VCaP (cell line): Measurements from ENCODE around the gene MSRB3.
A peak's percentile ranks its signal among the peaks of the same experiment; 100 is the strongest.

Experiments
- H3K27ac ChIP-seq: fragments of 450-650 bp; 2 replicates; pipeline ENCODE4 v1.5.1; 2017
- TF ChIP-seq, protein P1 (sequence below): fragments of 450-650 bp; conservative IDR thresholded peaks from 2 replicates; pipeline ENCODE4 v1.5.1; 2017; ENCODE audit warnings: mild to moderate bottlenecking, moderate library complexity

MSRB3 gene

DNA sequence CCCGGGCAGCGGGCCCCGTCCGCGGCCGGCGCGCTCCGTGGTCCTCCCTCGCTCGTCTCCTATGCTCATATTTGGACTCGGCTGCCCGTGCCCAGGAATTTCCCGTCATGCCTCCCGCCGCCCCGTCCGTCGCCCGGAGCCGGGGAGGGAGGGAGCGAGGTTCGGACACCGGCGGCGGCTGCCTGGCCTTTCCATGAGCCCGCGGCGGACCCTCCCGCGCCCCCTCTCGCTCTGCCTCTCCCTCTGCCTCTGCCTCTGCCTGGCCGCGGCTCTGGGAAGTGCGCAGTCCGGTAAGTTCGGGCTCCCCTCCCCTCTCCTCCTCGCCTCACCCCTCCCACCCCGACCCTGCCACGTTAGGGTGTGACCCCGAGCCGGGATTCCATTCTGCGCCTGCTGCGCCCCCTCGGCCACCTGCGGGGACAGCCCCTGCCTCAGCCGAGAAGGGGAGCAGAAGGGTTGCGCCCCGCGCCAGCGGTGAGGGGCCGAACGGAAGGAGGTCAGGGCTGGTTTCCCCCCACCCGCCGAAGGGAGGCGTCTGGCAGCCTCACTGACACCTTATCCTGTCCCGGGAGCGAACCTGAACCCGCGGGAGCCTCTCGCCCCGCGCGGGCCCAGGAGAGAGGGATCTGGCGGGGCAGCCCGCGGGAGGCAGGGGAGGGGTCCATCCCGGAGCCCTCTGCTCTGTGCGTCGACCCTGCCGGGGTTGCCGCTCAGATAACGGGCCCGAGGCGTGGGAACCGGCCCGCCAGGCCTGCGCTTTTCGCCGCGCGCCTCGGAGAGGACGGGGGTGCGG is at the start of gene MSRB3:
Gene MSRB3, plus strand, starts transcription at position 108 of the 793 bp plus-strand sequence. CDS start 29,897 bp downstream, outside the sequence.
- TF ChIP-seq, protein P1, sequence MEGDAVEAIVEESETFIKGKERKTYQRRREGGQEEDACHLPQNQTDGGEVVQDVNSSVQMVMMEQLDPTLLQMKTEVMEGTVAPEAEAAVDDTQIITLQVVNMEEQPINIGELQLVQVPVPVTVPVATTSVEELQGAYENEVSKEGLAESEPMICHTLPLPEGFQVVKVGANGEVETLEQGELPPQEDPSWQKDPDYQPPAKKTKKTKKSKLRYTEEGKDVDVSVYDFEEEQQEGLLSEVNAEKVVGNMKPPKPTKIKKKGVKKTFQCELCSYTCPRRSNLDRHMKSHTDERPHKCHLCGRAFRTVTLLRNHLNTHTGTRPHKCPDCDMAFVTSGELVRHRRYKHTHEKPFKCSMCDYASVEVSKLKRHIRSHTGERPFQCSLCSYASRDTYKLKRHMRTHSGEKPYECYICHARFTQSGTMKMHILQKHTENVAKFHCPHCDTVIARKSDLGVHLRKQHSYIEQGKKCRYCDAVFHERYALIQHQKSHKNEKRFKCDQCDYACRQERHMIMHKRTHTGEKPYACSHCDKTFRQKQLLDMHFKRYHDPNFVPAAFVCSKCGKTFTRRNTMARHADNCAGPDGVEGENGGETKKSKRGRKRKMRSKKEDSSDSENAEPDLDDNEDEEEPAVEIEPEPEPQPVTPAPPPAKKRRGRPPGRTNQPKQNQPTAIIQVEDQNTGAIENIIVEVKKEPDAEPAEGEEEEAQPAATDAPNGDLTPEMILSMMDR: peak; percentile 27; the same call in 1 of the 2 replicates
- peak within 1 kb of the TSS; percentile 59; the same call in 1 of the 2 replicates for H3K27ac ChIP-seq

DNA sequence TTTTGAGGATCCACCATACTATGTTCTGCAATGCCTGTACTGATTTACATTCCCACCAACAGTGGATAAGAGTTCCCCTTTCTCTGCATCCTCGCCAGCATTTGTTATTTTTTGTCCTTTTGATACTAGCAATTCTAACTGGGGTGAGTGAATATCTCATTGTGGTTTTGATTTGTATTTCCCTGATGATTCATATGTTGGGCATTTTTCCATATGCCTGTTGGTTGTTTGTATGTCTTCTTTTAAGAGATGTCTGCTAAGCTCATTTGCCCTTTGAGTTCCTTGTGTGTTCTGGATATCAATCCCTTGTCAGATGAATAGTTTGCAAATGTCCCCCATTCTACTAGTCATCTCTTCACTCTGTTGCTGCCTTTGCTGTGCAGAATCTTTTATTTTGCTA is 49.0 kb upstream of the MSRB3 start:
- TF ChIP-seq, protein P1: no peak
- no peak overlapping the region for H3K27ac ChIP-seq

DNA sequence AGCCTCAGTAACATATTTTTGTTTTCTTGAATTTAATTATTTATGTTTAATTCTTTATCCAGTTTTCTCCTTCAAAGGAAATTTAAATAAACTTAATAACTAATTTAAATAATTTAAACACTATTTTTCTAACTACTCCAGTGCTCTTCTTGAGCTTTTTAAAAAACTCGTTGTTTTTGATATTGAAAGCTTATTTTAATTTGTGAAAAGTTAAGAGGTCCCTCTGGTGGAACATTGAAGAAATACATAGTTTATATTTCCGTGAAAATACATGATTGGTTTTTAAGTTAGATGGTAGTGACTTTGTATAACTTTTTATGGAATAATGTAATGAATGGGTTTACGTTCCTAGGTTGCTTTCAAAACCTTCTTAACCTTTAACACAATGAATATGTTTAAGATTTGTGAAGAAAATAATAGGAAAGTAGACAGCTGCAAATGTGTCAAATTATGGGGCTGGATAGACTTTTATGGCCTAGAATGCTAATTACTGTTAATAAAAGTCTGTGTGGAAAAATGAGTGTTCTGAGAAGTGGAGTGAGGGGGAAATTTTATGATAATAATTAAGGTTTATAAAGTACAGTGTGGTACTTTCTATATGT is 45.9 kb upstream of the MSRB3 start:
- H3K27ac ChIP-seq: no peak overlapping the region
- TF ChIP-seq, protein P1: peak; percentile 75

DNA sequence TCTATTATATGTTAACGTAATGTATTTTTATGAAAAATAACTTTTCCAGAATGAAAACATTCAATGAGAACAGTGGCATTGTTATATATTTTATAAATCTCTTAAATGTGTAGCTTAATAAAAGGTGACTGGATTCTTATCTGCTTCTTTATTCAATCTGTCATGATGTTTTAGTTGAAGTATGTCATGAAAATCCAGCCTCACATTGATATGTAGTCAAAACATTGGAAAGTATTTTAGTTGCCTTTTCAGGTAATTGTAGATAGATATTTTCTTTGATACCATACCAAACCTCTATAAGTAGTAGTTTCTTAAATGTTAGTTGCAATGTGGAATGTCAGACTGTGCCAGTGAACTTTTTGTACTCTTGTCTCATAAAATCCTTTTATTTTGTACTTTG is 41.3 kb upstream of the MSRB3 start:
- no peak overlapping the region for H3K27ac ChIP-seq
- TF ChIP-seq, protein P1: no peak

DNA sequence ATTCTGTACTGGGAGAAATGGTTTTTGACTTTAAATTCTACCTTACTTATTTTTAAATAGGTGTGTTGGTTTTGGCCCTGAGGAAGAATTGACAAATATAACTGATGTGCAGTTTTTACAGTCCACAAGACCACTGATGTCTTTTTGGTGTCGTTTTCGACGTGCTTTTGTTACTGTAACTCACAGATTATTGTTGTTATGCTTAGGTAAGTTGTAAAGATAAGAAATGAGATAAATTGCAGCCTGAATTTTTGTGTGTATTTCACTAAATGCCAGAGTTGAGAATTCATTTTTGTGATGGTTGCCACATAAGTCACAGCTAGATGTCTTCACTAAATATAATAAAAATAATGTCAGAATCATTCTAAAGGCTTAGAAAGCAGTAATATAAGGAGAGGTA is 39.9 kb upstream of the MSRB3 start:
- H3K27ac ChIP-seq: no peak overlapping the region
- TF ChIP-seq, protein P1: no peak

DNA sequence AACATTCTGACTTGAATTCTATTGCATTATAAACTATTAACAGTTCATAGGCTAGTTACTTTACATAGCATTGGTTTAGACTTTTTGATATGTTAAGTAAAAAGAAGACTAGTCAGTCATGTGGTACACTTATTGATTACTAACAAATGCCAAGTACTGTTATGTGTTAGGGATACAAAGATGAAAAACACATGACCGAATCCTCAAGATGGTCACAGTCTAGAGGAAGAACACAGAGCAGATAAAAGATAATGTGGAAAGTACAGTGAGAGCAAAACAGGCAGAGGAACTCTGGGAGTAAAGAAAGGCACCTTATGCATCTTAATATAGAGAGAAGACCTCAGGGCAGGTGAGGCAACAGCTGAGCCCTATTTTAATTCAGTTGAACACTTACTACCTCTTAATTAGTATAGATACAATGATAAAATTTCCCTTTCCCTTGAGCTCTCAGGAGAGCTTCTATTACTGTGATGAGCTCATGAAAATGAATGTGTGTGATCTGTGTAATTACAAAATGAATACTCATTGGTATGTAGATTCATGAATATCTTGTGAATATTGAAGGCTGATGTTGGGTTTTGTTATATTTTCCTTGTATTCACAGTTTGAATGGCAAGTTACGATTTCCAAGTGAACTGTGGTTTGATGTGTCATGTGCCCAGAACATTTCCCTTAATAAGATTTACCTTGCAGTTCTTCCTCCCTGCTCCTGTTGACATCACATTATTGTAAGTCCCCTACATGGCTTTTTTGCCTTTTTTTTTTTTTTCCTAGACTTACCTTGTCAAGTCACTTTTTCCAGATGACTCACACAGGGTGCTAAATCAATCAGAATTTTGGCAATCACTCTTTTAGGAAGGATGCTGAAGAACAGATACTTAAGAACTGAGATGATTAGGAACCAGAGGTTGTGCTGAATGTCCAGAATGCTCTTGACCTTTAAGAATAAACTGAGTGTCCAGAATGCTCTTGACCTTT is 29.5 kb upstream of the MSRB3 start:
- H3K27ac ChIP-seq: no peak overlapping the region
- TF ChIP-seq, protein P1: no peak

DNA sequence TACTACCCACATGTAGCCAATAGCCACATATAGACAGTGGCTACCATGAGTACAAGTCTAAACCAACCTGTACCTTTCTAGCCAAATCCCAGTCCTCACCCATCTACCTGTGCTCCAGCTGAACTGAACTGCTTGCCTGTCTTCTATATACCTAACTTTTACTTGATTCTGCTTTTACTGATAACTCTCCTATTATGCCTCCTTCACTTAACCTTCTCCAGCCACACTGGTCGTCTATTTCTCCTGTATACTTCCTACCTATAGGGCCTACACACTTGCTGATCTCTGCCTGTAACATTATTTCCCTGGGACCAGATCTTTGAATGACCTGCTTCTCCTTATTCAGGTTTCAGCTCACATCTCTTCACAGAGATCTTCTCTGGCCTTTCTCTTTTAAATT is 26.0 kb upstream of the MSRB3 start:
- TF ChIP-seq, protein P1: no peak

More for the DNA sequence above, 26.0 kb upstream of the MSRB3 start:
- no peak overlapping the region for H3K27ac ChIP-seq
